Prostate gland (tissue), 2 donors: ENCODE results near the gene CR1. TPM values are rescaled to one million over a fixed set of nuclear protein-coding genes. Genes with fewer than 3 reads are reported as not detected.
"Not testable (repeated sequence)": the region's sequence is repeated elsewhere in the genome, so short reads cannot be mapped to it uniquely, and the experiment has no call there.

Source experiments
- DNase-seq: peaks from one replicate; pipeline ENCODE4 v3.0.0-alpha.2; 2019; ENCODE audit warnings: low spot score
- H3K27ac ChIP-seq, 2 donors: fragments of 200-600 bp; sonication (generic); 2 replicates each; pipeline ENCODE4 v1.5.1; 2017 to 2019
- H3K27me3 ChIP-seq: fragments of 200-600 bp; sonication (generic); replicated peaks from 2 replicates; pipeline ENCODE4 v1.5.1; 2019; ENCODE audit not compliant: insufficient read depth
- H3K36me3 ChIP-seq, 2 donors: fragments of 200-600 bp; sonication (generic); 1 replicate in 1 of 2; 2 replicates in 1 of 2; pipeline versions ENCODE4 v1.5.1 to v1.8.1; 2017 to 2019
- H3K4me1 ChIP-seq: fragments of 200-600 bp; sonication (generic); replicated peaks from 2 replicates; pipeline ENCODE4 v1.5.1; 2019
- H3K4me3 ChIP-seq, 2 donors: fragments of 200-600 bp; sonication (generic); 2 replicates each; pipeline ENCODE4 v1.5.1; 2017 to 2019
- H3K9me3 ChIP-seq: fragments of 200-600 bp; sonication (generic); 2 replicates; pipeline ENCODE4 v1.5.1; 2017
- POLR2A ChIP-seq: fragments of 450-650 bp; IDR thresholded peaks from one replicate; pipeline ENCODE4 v1.6.1; 2016; ENCODE audit warnings: antibody characterized with exemption, mild to moderate bottlenecking
- POLR2AphosphoS5 ChIP-seq: sonication (generic); formaldehyde crosslinking; IDR thresholded peaks from one replicate; pipeline ENCODE4 v1.6.1; 2017; ENCODE audit warnings: antibody characterized with exemption
- WGBS: methylation state at CpG from one replicate; pipeline ENCODE4 v1.1.5; 2018; 5-methylcytosine and 5-hydroxymethylcytosine counted together
- intact Hi-C: fragments of 100-400 bp; cut with DNase I; formaldehyde crosslinking; loops from one replicate; pipeline ENCODE4 v1.14.2; 2022
- total RNA-seq, 2 donors: library from RNA; depleted of rRNA; stranded (reverse); fragments of >200 nt; gene quantifications; one replicate each; pipeline ENCODE4 v1.1.0, GENCODE V29; 2016
- TF ChIP-seq, protein P1 (sequence below), 4 experiments: fragments of 200-600 bp in 2 of 4; fragments of 450-650 bp in 2 of 4; sonication (generic) in 2 of 4; IDR thresholded peaks; 1 replicate in 3 of 4; 2 replicates in 1 of 4; pipeline ENCODE4 v1.5.1; 2016 to 2019; ENCODE audit warnings: antibody characterized with exemption in 4 of 4, mild to moderate bottlenecking in 2 of 4, moderate library complexity in 2 of 4

CR1 gene
- total RNA-seq, 2 donors from 2014 or later: 0.14 to 3.8 TPM

- DNase-seq: no peak
- TF ChIP-seq, protein P1, sequence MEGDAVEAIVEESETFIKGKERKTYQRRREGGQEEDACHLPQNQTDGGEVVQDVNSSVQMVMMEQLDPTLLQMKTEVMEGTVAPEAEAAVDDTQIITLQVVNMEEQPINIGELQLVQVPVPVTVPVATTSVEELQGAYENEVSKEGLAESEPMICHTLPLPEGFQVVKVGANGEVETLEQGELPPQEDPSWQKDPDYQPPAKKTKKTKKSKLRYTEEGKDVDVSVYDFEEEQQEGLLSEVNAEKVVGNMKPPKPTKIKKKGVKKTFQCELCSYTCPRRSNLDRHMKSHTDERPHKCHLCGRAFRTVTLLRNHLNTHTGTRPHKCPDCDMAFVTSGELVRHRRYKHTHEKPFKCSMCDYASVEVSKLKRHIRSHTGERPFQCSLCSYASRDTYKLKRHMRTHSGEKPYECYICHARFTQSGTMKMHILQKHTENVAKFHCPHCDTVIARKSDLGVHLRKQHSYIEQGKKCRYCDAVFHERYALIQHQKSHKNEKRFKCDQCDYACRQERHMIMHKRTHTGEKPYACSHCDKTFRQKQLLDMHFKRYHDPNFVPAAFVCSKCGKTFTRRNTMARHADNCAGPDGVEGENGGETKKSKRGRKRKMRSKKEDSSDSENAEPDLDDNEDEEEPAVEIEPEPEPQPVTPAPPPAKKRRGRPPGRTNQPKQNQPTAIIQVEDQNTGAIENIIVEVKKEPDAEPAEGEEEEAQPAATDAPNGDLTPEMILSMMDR (IDR thresholded peaks at IDR 0.05): no peak
- TF ChIP-seq POLR2A (no peak), POLR2AphosphoS5 (no peak)
- H3K36me3 ChIP-seq: no peaks in the 10 kb centered on the region
- no peaks in the 10 kb centered on the region for H3K9me3 ChIP-seq
- H3K27me3 ChIP-seq: peaks cover 6% of the 10 kb centered on the region
- H3K4me3 ChIP-seq: no peak overlapping the region
- no peaks in the 10 kb centered on the region for H3K4me1 ChIP-seq
- intact Hi-C loops: no loop called here
- no peak overlapping the region for H3K27ac ChIP-seq
- WGBS: 91% methylated on average over 3 of the region's 3 CpGs
These were observed 2.7 kb upstream of the CR1 start for GRCh38 chr1:207493212-207493611.

DNA sequence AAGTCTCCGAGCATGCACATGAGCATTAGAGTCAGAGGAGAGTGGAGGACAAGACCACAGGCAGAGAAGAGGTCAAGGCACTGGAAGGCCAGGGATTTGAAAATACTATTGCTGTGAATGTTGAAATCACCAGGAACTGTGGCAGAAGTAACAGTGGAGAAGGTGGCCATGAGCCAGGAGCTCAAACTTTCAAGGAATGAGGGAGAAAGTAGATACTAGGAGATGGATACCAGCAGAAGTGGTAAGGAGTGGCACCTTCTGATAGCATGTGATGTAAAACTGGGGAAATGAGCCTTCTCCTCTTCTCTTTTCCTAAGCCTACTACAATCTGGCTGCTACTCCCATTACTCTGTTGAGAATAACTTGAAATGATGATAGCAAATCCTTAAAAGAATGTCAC lies 1.8 kb upstream of the CR1 start:
- Histone ChIP-seq H3K36me3 (no peaks in the 10 kb centered on the region), H3K9me3 (no peaks in the 10 kb centered on the region), H3K4me3 (no peak overlapping the region), H3K4me1 (no peaks in the 10 kb centered on the region), H3K27ac (no peak overlapping the region), H3K27me3 (peaks cover 6% of the 10 kb centered on the region)
- intact Hi-C loops: no loop called here
- WGBS: 97% methylated on average over 1 of the region's 1 CpG
- no peak for TF ChIP-seq POLR2A
- TF ChIP-seq, protein P1 (IDR thresholded peaks at IDR 0.05): no peak
- no peak for TF ChIP-seq POLR2AphosphoS5
- no peak for DNase-seq

DNA sequence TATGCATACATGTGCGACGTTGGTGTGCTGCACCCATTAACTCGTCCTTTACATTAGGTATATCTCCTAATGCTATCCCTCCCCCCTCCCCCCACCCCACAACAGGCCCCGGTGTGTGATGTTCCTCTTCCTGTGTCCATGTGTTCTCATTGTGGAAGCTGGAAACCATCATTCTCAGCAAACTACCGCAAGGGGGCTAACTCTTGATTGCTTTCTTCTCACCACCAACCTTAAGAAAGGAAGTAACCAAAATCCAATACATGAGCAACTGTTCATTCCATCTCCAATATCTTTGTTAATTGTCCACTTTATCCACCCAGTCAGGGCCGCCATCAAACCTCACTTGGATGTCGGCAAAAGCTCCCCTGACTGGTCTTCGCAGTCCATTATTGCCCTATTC lies 676 bp upstream of the CR1 start:
- H3K4me3 ChIP-seq, DNase-seq, H3K27me3 ChIP-seq, H3K9me3 ChIP-seq, H3K27ac ChIP-seq, intact Hi-C loops, H3K4me1 ChIP-seq, H3K36me3 ChIP-seq: not testable (repeated sequence)
- whole genome bisulfite sequencing: 79% methylated on average over 8 of the region's 8 CpGs

DNA sequence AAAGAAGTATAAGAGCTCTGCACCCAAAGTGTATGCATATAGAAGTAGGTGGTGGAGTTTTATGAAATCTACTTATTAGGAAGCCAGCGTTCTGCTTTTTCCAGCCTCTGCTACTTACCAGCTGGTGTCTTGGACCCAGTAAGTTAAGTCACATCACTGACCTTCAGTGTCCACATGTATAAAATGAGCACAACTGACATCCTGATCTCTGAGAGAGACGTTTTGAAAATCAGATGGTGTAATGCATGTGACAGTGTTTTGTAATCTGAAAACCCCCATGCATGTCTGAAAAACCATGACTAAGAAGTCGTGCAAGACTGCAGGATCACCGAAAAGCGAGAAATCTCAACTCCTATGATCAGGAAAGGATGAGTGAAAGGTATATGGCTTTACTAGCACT lies 2.0 kb downstream of the CR1 start:
- no peak for DNase-seq
- 57% methylated on average over 5 of the region's 5 CpGs for WGBS
- intact Hi-C loops: no loop called here
- Histone ChIP-seq H3K36me3 (no peaks in the 10 kb centered on the region), H3K27ac (no peak overlapping the region), H3K4me3 (no peak overlapping the region), H3K4me1 (no peaks in the 10 kb centered on the region), H3K9me3 (no peaks in the 10 kb centered on the region), H3K27me3 (peaks cover 2% of the 10 kb centered on the region)
- TF ChIP-seq POLR2AphosphoS5: no peak
- no peak for TF ChIP-seq POLR2A
- TF ChIP-seq, protein P1 (IDR thresholded peaks at IDR 0.05): no peak

GRCh38 chr1:207499573-207499972 lies 3.6 kb downstream of the CR1 start:
- Histone ChIP-seq H3K4me3 (no peak overlapping the region), H3K36me3 (no peaks in the 10 kb centered on the region), H3K27me3 (peaks cover 2% of the 10 kb centered on the region), H3K27ac (no peak overlapping the region), H3K9me3 (no peaks in the 10 kb centered on the region), H3K4me1 (no peaks in the 10 kb centered on the region)
- intact Hi-C loops: no loop called here
- peak; percentile 64 for DNase-seq
- TF ChIP-seq POLR2A: no peak
- TF ChIP-seq, protein P1 (IDR thresholded peaks at IDR 0.05): peak in 3 of 4 experiments; percentile 56 to 72 (median 70)
- 3% methylated on average over 4 of the region's 4 CpGs for WGBS
